ENCODE results near the gene OBSCN. TPM values are rescaled to one million over a fixed set of nuclear protein-coding genes. Genes with fewer than 3 reads are reported as not detected.

Gene OBSCN
- total and polyA plus RNA-seq, 2 donors (not counting 1 experiment from before 2014, with no cell fraction given) = 10.0 to 63.9 TPM

GRCh38 chr1:228316589-228317387, 108.9 kb downstream of the OBSCN start:
- H3K4me3 ChIP-seq (ENCODE audit: control extremely low read depth in 1 of 5, extremely low read depth in 1 of 5, insufficient read depth in 1 of 5, low read depth in 2 of 5, low read length in 4 of 5) = no peak overlapping the region
- Mint-ChIP-seq H3K27ac (no peak overlapping the region), H3K9me3 (ENCODE audit: insufficient read depth) (no peaks in the 10 kb centered on the region), H3K27me3 (no peaks in the 10 kb centered on the region), H3K4me3 (no peak overlapping the region), H3K4me1 (no peaks in the 10 kb centered on the region)
- no peak for DNase-seq
- H3K36me3 ChIP-seq (replicated peaks in 1 of 2; ENCODE audit: control extremely low read depth in 1 of 2, control insufficient read depth in 1 of 2, extremely low read depth in 1 of 2, insufficient read depth in 2 of 2, low read length in 1 of 2) = peaks cover 0 to 8% of the 10 kb centered on the region in 2 experiments
- intact Hi-C loops (cut with micrococcal nuclease) = no loop called here
- 93% methylated on average over 47 of the region's 47 CpGs for WGBS (ENCODE audit: insufficient coverage)
- no peaks in the 10 kb centered on the region for H4K20me1 ChIP-seq (ENCODE audit: control insufficient read depth, insufficient read depth, low read length, poor library complexity, severe bottlenecking)
- no peak overlapping the region for H2AFZ ChIP-seq (ENCODE audit: insufficient read depth, low read depth, low read length, poor library complexity, severe bottlenecking)
- POLR2A ChIA-PET = no interaction called here
- ATAC-seq (ENCODE audit: low read depth) = no peak
- H3K9ac ChIP-seq (ENCODE audit: low read length) = no peak overlapping the region
- CTCF ChIA-PET = no interaction called here
- H3K4me1 ChIP-seq (ENCODE audit: control insufficient read depth in 2 of 2, insufficient read depth in 2 of 2, low read length in 2 of 2) = no peaks in the 10 kb centered on the region
- no peaks in the 10 kb centered on the region for H3K27me3 ChIP-seq (replicated peaks in 1 of 4; ENCODE audit: control extremely low read depth in 1 of 4, control insufficient read depth in 3 of 4, insufficient read depth in 4 of 4, low read length in 3 of 4)
- no peak for TF ChIP-seq EZH2 (IDR thresholded peaks at IDR 0.05; ENCODE audit: borderline replicate concordance, insufficient read depth, low read depth, low read length, poor library complexity, severe bottlenecking)
- TF ChIP-seq, protein P1, sequence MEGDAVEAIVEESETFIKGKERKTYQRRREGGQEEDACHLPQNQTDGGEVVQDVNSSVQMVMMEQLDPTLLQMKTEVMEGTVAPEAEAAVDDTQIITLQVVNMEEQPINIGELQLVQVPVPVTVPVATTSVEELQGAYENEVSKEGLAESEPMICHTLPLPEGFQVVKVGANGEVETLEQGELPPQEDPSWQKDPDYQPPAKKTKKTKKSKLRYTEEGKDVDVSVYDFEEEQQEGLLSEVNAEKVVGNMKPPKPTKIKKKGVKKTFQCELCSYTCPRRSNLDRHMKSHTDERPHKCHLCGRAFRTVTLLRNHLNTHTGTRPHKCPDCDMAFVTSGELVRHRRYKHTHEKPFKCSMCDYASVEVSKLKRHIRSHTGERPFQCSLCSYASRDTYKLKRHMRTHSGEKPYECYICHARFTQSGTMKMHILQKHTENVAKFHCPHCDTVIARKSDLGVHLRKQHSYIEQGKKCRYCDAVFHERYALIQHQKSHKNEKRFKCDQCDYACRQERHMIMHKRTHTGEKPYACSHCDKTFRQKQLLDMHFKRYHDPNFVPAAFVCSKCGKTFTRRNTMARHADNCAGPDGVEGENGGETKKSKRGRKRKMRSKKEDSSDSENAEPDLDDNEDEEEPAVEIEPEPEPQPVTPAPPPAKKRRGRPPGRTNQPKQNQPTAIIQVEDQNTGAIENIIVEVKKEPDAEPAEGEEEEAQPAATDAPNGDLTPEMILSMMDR (IDR thresholded peaks at IDR 0.05) = no peak
- no peaks in the 10 kb centered on the region for H3K79me2 ChIP-seq (ENCODE audit: control insufficient read depth, insufficient read depth, low read length)
- no peak overlapping the region for H3K4me2 ChIP-seq (replicated peaks; ENCODE audit: low read depth, low read length, poor library complexity, severe bottlenecking)
- H3K9me3 ChIP-seq (ENCODE audit: control extremely low read depth in 1 of 3, control insufficient read depth in 2 of 3, insufficient read depth in 1 of 3, low read length in 2 of 3) = peaks cover 0 to 35% (median 14%) of the 10 kb centered on the region in 3 donors
- H3K27ac ChIP-seq (ENCODE audit: low read length in 2 of 2) = no peak overlapping the region

DNA sequence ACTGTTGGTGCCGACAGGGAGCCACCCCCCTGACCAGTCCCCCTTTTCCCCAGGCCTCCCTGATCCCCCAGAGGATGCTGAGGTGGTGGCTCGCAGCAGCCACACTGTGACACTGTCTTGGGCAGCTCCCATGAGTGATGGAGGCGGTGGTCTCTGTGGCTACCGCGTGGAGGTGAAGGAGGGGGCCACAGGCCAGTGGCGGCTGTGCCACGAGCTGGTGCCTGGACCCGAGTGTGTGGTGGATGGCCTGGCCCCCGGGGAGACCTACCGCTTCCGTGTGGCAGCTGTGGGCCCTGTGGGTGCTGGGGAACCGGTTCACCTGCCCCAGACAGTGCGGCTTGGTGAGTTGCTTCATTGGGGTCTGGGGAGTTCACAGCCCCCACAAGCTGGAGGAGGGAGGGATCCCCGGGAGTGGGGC, 109.6 kb downstream of the OBSCN start:
- WGBS (ENCODE audit: insufficient coverage) = 88% methylated on average over 12 of the region's 14 CpGs
- H3K36me3 ChIP-seq (replicated peaks in 1 of 2; ENCODE audit: control extremely low read depth in 1 of 2, control insufficient read depth in 1 of 2, extremely low read depth in 1 of 2, insufficient read depth in 2 of 2, low read length in 1 of 2) = peaks cover 0 to 8% of the 10 kb centered on the region in 2 experiments
- H3K4me3 ChIP-seq (ENCODE audit: control extremely low read depth in 1 of 5, extremely low read depth in 1 of 5, insufficient read depth in 1 of 5, low read depth in 2 of 5, low read length in 4 of 5) = no peak overlapping the region
- no peak overlapping the region for H2AFZ ChIP-seq (ENCODE audit: insufficient read depth, low read depth, low read length, poor library complexity, severe bottlenecking)
- TF ChIP-seq, protein P1 (IDR thresholded peaks at IDR 0.05) = no peak
- TF ChIP-seq EZH2 (IDR thresholded peaks at IDR 0.05; ENCODE audit: borderline replicate concordance, insufficient read depth, low read depth, low read length, poor library complexity, severe bottlenecking) = no peak
- no peaks in the 10 kb centered on the region for H4K20me1 ChIP-seq (ENCODE audit: control insufficient read depth, insufficient read depth, low read length, poor library complexity, severe bottlenecking)
- no peaks in the 10 kb centered on the region for H3K27me3 ChIP-seq (replicated peaks in 1 of 4; ENCODE audit: control extremely low read depth in 1 of 4, control insufficient read depth in 3 of 4, insufficient read depth in 4 of 4, low read length in 3 of 4)
- no peak overlapping the region for H3K27ac ChIP-seq (ENCODE audit: low read length in 2 of 2)
- DNase-seq (no peak), ATAC-seq (ENCODE audit: low read depth) (no peak)
- Mint-ChIP-seq H3K27me3 (no peaks in the 10 kb centered on the region), H3K4me3 (no peak overlapping the region), H3K4me1 (no peaks in the 10 kb centered on the region), H3K27ac (no peak overlapping the region), H3K9me3 (ENCODE audit: insufficient read depth) (no peaks in the 10 kb centered on the region)
- no peaks in the 10 kb centered on the region for H3K79me2 ChIP-seq (ENCODE audit: control insufficient read depth, insufficient read depth, low read length)
- H3K9ac ChIP-seq (ENCODE audit: low read length) = no peak overlapping the region
- intact Hi-C loops (cut with micrococcal nuclease) = no loop called here
- ChIA-PET CTCF (no interaction called here), POLR2A (no interaction called here)
- no peaks in the 10 kb centered on the region for H3K4me1 ChIP-seq (ENCODE audit: control insufficient read depth in 2 of 2, insufficient read depth in 2 of 2, low read length in 2 of 2)
- no peak overlapping the region for H3K4me2 ChIP-seq (replicated peaks; ENCODE audit: low read depth, low read length, poor library complexity, severe bottlenecking)
- peaks cover 0 to 29% (median 9%) of the 10 kb centered on the region in 3 donors for H3K9me3 ChIP-seq (ENCODE audit: control extremely low read depth in 1 of 3, control insufficient read depth in 2 of 3, insufficient read depth in 1 of 3, low read length in 2 of 3)
